Activated CD8-positive, alpha-beta memory T cell treated with anti-CD3 and anti-CD28 coated beads for 1 hour (primary cell): ENCODE data around the gene NMNAT3.
"Not testable (repeated sequence)": the region's sequence is repeated elsewhere in the genome, so short reads cannot be mapped to it uniquely, and the experiment has no call there.

Source experiments
- DNase-seq, 2 donors: peaks; one replicate each; pipeline ENCODE4 v3.0.0-alpha.2; 2020; ENCODE audit warnings: low read depth in 1 of 2; ENCODE audit errors: extremely low read depth in 1 of 2

NMNAT3 gene

GRCh38 chr3:139639662-139640061 is 38.1 kb downstream of the NMNAT3 start:
- no peak for DNase-seq

- no peak for DNase-seq
These were observed 39.3 kb downstream of the NMNAT3 start for GRCh38 chr3:139638518-139638917.

GRCh38 chr3:139636511-139636910 is 41.3 kb downstream of the NMNAT3 start:
- no peak for DNase-seq

- DNase-seq = no peak
These were observed 43.6 kb downstream of the NMNAT3 start for GRCh38 chr3:139634111-139634635.

- DNase-seq = no peak
These were observed 44.3 kb downstream of the NMNAT3 start for GRCh38 chr3:139633511-139633910.

- DNase-seq = no peak
These were observed 47.2 kb downstream of the NMNAT3 start for GRCh38 chr3:139630542-139630941.

- DNase-seq = no peak
These were observed 48.7 kb downstream of the NMNAT3 start for GRCh38 chr3:139629033-139629432.

- DNase-seq = no peak
These were observed 50.0 kb downstream of the NMNAT3 start for GRCh38 chr3:139627759-139628158.

- no peak for DNase-seq
These were observed 57.3 kb downstream of the NMNAT3 start for GRCh38 chr3:139620438-139620837.

GRCh38 chr3:139619484-139619883 is 58.3 kb downstream of the NMNAT3 start:
- no peak for DNase-seq

GRCh38 chr3:139617672-139618268 is 60.0 kb downstream of the NMNAT3 start:
- DNase-seq = no peak

- DNase-seq = no peak
These were observed 66.2 kb downstream of the NMNAT3 start for GRCh38 chr3:139611528-139611927.

GRCh38 chr3:139610886-139611285 is 66.9 kb downstream of the NMNAT3 start:
- no peak for DNase-seq

GRCh38 chr3:139608924-139609323 is 68.8 kb downstream of the NMNAT3 start:
- no peak for DNase-seq

- no peak for DNase-seq
These were observed 69.7 kb downstream of the NMNAT3 start for GRCh38 chr3:139608108-139608380.

- no peak for DNase-seq
These were observed 70.3 kb downstream of the NMNAT3 start for GRCh38 chr3:139607257-139608107.

- DNase-seq = no peak
These were observed 75.8 kb downstream of the NMNAT3 start for GRCh38 chr3:139602003-139602402.

- no peak for DNase-seq
These were observed 76.4 kb downstream of the NMNAT3 start for GRCh38 chr3:139601191-139601961.

- DNase-seq = no peak
These were observed 79.8 kb downstream of the NMNAT3 start for GRCh38 chr3:139597947-139598346.

- not testable (repeated sequence) for DNase-seq
These were observed 86.6 kb downstream of the NMNAT3 start for GRCh38 chr3:139591186-139591585.

- no peak for DNase-seq
These were observed 89.3 kb downstream of the NMNAT3 start for GRCh38 chr3:139588450-139588849.

- no peak for DNase-seq
These were observed 90.0 kb downstream of the NMNAT3 start for GRCh38 chr3:139587797-139588196.
